Measurements from ENCODE around the gene P2RX2.

GRCh38 chr12:132660052-132660451 is 41.5 kb downstream of the P2RX2 start:
- TF ChIP-seq CTCF (IDR thresholded peaks at IDR 0.05) (no peak), POLR2AphosphoS5 (IDR thresholded peaks at IDR 0.05) (no peak), POLR2A (IDR thresholded peaks at IDR 0.05) (no peak)
